Neural cell (in vitro differentiated cells): Measurements from ENCODE around the gene CRACDL.

ENCODE experiments used
- CTCF ChIP-seq: fragments of 450-650 bp; IDR thresholded peaks from 2 replicates; pipeline ENCODE4 v1.5.1; 2014; ENCODE audit warnings: antibody characterized with exemption, mild to moderate bottlenecking, moderate library complexity; ENCODE audit not compliant: poor library complexity, severe bottlenecking
- EZH2 ChIP-seq: fragments of 200-600, 300-800 bp; shearing (Covaris generic), sonication (generic); IDR thresholded peaks from 2 replicates; pipeline ENCODE4 v1.6.1; 2014; ENCODE audit warnings: antibody characterized with exemption, low read length, borderline replicate concordance, mild to moderate bottlenecking; ENCODE audit not compliant: insufficient read depth, poor library complexity, severe bottlenecking
- POLR2AphosphoS5 ChIP-seq: IDR thresholded peaks from 2 replicates; pipeline ENCODE4 v1.6.1; 2012
- RAD21 ChIP-seq: fragments of 450-650 bp; conservative IDR thresholded peaks from 2 replicates; pipeline ENCODE4 v1.6.1; 2014; ENCODE audit warnings: antibody characterized with exemption, mild to moderate bottlenecking, moderate library complexity
- SMC3 ChIP-seq: fragments of 450-650 bp; conservative IDR thresholded peaks from 2 replicates; pipeline ENCODE4 v1.6.1; 2014; ENCODE audit warnings: antibody characterized with exemption, mild to moderate bottlenecking, moderate library complexity; ENCODE audit not compliant: poor library complexity
- TAF1 ChIP-seq: IDR thresholded peaks from 2 replicates; pipeline ENCODE4 v1.6.1; 2012; ENCODE audit warnings: low read depth

- TF ChIP-seq CTCF (no peak), TAF1 (no peak), RAD21 (no peak), EZH2 (no peak), POLR2AphosphoS5 (no peak), SMC3 (no peak)
Measured at GRCh38 chr2:98914713-98915580, 21.1 kb downstream of the CRACDL start.
